Thyroid gland (tissue), 4 donors: ENCODE measurements around the gene DAP3.

ENCODE experiments used
- CTCF ChIP-seq, 6 experiments: fragments of 200-600 bp in 3 of 6; fragments of 450-650 bp in 3 of 6; sonication (generic) in 3 of 6; IDR thresholded peaks; one replicate each; pipeline ENCODE4 v1.5.1; 2016 to 2019; ENCODE audit warnings: antibody characterized with exemption in 6 of 6, mild to moderate bottlenecking in 2 of 6, inconsistent platforms in 1 of 6, moderate library complexity in 1 of 6
- POLR2A ChIP-seq, 2 donors: fragments of 450-650 bp; IDR thresholded peaks; one replicate each; pipeline ENCODE4 v1.6.1; 2017; ENCODE audit warnings: antibody characterized with exemption in 2 of 2, mild to moderate bottlenecking in 2 of 2, moderate library complexity in 1 of 2

GRCh38 chr1:155681776-155682175 is 7.1 kb upstream of the DAP3 start:
- TF ChIP-seq CTCF (IDR thresholded peaks at IDR 0.05) (no peak), POLR2A (IDR thresholded peaks at IDR 0.05) (no peak)
